ENCODE measurements around the gene CASKIN1.
"Not testable (repeated sequence)": the region's sequence is repeated elsewhere in the genome, so short reads cannot be mapped to it uniquely, and the experiment has no call there.

Gene CASKIN1

DNA sequence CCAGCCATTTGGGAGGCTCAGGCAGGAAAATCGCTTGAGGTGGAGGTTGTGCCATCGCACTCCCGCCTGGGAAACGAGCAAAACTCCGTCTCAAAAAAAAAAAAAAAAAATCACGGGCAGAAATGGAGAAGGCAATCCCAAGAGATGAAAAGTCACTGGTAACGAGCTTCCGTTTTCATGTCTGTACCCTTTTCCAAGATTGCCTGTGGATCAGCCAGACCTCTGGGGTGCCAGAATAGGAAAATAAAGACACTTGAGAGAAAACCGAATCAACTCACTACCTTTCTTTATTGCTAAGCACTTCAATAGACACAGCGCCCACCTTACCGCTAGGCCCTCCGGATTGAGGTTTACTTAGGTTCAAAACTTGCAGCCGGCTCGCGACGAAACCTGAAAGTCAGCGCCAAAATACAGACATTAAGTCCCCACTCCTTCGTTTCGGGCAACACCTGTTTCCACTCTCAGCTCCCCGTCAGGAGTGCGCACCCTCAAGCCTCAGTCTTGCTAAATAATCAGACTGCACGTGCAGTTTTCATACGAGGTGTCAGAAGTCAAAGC is 41.8 kb downstream of the CASKIN1 start:
- DNase-seq = no peak

DNA sequence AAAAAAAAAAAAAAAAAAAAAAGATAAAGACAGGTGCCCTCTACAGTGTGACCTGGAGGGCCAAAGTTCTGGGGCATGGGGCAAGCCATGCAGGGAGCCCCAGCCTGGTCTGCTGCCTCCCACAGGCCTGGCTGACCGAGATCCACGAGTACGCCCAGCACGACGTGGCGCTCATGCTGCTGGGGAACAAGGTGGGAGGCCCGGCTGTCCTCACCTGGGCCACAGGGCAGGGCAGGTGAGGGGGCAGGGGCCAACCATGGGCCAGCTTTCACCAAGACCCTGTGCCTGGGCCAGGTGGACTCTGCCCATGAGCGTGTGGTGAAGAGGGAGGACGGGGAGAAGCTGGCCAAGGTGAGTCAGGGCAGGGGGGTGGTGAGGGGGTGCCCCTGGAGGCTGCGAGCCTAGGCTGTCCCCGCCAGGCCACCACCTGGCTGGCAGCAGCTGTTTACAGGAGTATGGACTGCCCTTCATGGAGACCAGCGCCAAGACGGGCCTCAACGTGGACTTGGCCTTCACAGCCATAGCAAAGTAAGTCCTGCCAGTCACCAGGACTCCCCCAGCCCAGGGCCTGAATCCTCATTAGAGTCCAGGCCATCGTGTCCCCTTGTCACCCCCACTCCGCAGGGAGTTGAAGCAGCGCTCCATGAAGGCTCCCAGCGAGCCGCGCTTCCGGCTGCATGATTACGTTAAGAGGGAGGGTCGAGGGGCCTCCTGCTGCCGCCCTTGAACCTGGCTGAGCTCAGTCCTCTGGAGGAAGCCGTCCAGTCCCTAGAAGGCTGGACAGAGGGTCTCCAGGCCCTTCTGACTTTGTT is 43.5 kb downstream of the CASKIN1 start:
- DNase-seq = no peak

DNA sequence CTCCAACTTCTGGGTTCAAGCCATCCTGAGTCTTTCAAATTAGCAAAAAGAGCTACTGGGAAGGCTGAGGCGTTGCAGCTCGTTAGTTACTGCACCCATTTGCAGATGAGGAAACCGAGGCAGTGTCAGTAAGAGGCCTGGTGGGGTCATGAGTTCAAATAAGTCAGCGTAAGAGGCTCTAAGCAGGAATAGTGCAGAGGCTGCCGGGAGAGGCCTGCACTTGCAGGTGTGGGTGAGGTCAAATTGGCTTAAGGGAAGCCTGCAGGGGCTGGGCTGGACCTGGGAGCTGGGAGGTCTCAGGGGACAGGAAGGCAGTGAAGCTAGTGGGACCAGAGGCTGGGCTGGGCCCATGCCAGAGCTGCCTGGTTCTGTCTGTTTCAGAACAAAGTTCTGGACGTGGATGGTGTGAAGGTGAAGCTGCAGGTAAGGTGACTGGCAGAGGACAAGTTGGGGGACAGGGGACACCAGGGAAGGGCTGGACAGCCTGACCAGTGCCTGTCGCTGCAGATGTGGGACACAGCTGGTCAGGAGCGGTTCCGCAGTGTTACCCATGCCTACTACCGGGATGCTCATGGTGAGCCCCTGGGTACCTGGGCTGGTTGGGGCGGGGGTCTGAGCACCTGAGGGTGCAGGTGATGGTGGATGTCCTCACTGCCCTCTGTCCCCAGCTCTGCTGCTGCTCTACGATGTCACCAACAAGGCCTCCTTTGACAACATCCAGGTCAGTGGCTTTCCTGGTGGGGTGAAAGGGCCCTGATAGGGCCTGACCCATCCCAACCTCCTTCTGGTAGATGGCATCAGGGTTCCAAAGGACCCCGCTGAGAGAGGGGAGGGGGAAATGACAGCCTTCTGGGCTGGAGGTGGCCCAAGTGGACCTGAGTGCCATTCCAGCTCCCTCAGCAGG is 45.0 kb downstream of the CASKIN1 start:
- no peak for DNase-seq

DNA sequence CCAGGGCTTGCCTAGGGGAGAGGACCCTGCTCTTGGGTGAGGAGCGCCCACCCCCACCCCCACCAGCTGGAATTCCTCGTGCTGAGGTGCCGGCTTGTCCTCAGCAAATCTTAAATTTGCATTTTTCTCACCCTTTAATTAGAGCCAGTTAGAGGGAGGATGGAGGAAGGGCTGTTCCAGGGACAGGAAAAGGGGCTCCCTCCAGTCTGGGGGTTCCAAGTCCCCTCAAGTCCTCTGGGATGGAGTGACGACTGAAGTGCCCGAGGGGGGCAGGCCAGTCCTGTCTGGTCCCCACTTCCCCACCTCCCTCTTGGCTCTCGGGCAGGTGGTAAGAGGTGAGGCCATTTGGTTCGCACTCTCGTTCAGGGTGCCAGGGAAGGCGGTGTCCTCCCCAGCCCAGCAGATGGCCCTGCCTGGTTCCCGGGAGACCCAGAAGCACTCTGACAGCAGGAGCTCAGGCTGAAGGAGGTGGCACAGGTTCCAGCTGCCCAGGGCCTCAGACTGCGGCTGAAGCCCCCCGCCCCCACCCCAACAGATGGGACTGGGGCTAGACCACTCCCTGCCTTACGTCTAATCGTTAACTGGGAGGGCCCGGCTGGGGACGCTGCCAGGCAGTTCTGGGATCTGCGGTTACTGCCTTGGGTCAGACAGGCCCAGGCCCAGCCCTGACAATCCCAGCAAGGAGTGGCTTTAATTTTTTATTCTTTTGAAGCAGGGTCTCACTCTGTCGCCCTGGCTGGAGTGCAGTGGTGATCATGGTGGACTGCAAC is 45.8 kb downstream of the CASKIN1 start:
- DNase-seq = no peak

DNA sequence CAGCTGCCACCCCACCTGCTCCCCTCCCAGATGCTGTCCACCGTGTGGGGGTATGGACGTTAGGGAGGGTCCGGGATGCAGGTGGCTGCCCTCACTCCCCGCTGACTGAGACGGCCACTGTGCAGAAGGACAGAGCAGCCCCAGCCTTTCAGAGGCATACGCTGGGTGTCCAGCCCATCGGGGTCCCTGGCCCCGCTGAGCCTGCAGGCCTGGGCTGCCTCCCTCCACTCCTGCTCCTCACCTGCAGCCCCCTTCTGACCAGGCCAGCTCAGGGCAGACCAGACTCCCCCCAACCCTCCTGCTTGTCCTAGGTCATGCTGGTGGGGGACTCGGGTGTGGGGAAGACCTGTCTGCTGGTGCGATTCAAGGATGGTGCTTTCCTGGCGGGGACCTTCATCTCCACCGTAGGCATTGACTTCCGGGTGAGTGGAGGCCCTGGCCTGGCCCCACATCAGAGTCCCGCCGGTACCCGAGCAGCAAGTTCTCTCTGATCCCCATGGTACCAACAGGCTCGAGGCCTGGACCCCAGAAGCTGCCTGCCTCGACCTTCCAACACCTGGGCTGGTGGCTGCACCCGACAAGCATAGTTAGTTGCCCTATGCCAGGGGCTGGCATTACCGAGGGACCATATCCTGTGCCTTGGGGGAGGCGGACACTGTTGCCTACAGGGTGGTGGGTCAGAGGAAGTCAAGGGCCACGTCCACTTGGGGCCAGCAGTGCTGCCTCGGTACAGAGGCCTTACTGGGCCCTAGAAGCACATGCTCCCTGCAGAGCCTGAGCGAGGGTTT is 46.6 kb downstream of the CASKIN1 start:
- DNase-seq = no peak

DNA sequence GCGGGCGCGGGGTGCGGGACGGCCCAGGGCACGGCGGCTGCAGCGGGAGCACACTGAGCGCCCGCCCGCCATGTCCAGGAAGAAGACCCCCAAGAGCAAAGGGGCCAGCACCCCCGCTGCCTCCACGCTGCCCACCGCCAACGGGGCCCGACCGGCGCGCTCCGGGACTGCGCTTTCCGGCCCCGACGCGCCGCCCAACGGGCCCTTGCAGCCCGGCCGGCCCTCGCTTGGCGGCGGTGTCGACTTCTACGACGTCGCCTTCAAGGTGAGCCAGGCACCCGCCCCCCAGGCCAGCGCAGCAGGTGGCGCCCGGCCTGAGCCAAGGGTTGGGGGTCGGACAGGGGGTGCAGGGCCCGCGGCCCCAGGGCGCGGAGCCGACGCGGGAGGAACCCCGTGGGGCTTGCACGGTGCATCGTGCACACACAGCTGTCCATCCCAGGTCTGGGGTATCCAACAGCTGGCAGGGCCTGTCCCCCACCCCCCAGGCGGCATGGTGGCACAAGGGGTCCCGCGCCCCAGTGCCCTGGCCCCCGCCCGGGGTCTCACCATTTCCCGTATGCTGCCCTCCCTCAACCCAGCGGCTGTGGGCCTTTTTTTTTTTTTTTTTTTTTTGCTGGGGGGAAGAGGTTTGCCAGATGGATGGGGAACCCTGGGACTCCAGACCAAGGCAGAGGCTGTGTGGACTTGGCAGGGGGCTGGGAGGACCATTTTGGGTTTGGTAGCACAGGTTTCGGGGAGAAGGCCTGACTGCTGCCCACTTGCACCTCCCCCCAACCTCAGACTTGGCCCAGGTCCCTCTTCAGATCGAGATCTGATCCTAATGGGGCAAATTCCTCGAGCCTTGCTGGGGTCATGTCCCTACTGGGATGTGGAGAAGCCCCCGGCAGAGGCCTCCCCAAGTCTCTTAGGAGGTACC is 47.4 kb downstream of the CASKIN1 start:
- no peak for DNase-seq

DNA sequence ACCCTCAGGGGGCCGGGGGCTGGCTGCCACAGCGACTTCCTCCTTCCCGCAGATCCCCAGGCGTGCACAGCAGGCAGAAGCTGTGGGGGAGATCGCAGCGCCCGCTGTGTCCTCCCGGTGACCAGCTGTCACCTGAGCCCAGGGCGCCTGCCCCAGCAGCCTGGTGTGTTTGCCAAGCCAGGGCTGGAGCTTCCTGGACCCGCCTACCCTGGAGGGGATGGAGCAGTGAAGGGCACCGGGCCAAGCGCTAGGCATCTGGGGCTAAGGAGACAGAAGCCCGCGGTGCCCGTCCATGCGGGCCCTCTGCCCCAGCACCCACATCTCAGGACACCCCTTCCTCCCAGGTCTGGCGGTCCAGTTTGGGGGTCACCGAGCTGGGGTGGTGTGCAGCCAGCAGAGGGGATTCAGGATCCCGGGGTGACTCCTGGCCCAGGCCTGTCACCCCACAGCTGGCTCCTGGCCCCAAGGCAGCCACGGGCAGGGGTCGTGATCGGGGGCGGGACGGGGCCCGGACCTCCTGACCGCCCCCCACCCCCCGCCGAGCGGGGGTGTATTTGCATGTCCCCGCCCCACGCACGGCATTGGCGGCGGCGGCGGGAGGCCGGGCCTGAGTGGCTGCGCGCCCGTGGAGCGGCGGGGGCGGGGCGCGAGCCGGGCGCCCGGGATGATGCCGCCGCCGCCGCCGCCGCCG is 48.3 kb downstream of the CASKIN1 start, which contains the start of gene RAB26:
Gene RAB26 (plus strand): TSS at position 645 of the 691 bp plus-strand sequence. CDS start 159 bp downstream, outside the sequence.
- no peak for DNase-seq

DNA sequence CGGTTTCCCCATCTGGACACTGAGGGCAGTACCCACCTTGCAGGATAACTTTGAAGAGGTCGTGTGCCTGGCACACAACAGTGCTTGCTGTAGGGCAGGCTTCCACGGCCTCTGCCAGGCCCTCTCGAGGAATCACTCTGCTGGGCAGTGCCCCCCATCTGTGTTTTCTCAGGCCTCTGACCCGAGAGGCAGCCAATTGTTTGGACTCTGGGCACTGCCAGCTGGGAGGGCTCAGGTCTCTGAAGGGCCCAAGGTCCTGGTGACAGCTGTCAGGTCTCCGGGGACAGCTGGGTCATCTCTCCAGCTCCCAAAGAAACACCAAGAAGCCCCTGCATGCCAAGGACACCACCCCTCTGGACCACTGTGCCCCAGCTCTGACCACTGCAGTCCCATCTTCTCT is 49.0 kb downstream of the CASKIN1 start:
- no peak for DNase-seq

DNA sequence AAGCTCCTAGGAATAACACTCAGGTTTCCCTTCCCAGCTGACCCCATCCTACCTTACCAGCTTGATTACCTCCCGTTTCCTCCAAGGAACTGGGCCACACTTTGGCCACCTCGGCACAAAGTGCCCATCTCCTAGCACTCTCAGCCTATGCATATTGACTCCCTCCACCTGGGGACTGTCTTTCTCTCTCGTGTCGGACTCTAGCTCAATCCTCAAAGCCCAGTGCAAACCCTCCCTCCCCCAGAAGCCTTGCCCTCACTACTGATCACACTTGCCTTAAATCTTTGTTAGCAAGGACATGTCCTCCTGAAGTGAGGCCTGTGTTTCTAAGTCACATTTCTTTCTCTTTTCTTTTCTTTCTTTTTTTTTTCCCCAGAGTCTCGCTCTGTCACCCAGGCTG is 50.6 kb downstream of the CASKIN1 start:
- no peak for DNase-seq

DNA sequence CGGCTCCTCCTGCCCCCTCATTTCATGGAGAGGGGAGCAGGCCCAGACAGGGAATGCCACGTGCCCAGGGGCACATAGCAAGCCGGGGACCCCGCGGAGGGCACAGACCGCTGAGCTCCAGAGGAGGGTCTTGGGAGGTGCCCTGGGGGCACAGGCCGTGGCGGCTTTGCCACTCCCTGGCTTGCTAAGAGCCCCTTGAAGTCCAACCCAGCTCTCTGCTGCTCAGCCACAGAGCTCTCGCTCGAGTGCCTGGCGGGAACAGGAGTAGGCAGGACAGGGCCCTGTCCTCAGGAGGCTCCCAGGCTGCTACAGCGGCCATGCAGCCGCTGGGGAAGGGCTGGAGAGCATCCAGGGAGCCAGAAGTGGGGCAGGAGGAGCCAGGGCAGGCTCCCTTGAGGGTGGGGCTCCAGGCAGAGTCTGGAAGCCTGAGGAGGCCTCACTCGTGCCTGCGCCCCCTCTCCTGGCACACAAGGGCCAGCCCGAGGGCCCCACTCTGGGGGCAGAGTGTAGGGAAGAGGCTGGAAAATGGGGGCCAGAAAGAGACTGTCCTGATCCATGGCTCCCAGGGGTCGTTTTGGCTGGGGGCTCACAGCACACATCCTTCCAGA is 52.4 kb downstream of the CASKIN1 start:
- DNase-seq = no peak

DNA sequence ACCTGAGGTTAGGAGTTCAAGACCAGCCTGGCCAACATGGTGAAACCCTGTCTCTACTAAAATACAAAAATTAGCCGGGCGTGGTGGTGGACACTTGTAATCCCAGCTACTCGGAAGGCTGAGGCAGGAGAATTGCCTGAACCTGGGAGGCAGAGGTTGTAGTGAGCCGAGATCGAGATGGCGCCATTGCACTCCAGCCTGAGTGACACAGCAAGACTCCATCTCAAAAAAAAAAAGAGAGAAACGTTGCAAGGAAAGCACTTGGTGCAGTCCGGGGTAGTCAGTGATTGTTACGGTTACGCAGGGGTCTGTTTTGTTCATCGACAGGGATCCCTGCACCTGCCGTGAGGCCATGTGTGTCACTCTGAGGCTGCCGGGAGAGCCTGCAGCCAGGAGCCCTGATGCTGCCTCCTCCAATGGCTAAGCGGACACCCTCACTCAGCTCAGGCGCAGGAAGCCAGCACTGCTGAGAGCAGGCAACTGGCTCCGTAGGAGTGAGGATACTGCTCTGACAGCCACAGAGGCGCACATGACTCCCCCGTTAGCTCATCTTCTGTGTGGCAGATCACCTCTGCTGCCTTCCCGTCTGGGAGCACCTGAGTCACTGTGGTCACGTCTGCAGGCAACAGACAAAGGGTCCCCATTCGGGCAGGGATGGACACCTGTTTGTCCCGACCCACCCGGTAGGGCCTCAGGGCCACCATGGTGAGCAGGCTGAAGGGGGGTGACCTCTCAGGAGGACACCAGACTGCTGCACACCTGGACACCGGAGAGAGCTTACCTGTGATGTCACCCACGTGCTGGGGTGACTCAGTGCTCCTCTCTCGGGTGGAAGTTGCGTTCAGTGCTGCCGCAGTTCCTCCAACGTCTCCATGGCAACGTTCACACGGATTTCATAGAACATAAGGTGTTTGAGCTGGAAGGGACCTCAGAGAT is 53.2 kb downstream of the CASKIN1 start:
- DNase-seq = no peak

DNA sequence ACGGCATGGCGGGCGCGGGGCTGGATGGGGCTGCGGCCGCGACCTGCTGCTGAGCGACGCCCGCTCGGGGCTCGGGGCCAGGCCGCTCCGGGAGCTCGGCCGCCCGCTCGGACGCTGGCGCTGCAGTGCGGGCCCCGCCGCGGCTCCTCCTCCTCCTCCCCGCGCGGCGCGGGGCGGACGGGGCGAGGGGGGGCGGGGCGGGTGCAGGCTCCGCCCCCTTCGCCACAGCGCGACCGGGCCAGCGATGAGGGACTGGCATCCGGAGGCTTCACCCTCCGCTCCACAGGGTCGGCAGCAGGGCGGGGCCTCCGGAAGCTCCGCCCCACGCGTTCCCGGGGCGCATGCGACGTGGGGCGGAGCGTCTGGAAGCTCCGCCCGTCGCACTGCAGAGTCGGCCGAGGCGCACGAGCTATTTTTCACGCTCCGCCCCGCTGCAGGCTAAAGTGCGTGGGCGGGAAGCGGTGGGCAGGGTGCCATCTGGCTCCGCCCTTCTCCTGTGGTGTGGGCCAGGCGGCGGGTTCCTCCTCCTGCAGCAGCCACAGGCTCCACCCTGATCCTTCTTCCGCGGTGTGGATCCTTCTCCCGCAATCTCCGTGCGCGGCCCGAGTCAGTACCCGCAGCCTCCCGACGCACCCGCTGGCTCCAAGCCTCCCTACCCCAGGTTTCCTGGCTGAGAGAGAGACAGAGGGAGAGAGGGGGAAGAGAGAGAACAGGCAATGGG is 60.5 kb downstream of the CASKIN1 start, which contains the start of gene PKD1:
Gene PKD1 (minus strand): TSS at position 129 of the 721 bp plus-strand sequence. CDS start 209 bp downstream, outside the sequence.
- DNase-seq = peak; percentile 80

DNA sequence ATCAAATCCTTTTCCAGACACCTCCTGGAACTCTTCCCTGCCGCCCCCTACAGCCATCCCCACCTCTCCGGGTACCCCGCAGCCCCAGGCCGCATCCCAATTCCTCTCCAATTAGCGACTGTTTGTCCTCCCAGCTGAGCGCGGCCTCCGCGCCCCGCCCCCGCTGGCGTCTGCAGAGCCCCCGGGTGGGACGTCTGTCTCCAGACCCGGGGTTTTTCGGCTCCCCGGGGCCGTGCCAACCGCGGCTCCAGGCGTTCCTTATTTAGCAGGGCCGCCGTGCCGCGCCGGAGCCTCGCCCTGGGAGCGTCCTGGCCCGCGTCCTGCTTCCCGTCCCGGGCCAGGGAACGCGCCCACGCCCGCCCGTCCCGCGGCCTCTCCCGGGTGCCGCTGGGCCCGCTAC is 61.3 kb downstream of the CASKIN1 start:
- DNase-seq = not testable (repeated sequence)

DNA sequence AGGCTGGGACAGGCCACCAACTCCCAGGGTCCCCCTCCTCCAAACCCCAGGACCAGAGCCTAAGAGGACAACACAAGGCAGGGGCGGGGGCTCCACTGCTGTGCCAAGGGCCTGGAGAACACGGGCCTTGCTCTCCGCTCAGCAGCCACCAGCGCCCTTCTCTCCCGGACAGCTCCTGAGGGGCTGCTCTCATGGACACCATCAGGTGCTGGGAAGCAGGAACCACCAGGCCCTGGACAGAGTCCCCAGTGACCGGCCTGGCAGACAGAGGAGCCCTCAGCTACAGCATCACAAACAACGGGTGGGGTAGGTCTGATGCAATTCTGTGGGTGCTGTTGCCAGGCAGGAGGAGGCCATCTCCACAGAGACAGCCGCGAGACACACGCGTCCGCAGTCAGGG is 62.6 kb downstream of the CASKIN1 start:
- not testable (repeated sequence) for DNase-seq

DNA sequence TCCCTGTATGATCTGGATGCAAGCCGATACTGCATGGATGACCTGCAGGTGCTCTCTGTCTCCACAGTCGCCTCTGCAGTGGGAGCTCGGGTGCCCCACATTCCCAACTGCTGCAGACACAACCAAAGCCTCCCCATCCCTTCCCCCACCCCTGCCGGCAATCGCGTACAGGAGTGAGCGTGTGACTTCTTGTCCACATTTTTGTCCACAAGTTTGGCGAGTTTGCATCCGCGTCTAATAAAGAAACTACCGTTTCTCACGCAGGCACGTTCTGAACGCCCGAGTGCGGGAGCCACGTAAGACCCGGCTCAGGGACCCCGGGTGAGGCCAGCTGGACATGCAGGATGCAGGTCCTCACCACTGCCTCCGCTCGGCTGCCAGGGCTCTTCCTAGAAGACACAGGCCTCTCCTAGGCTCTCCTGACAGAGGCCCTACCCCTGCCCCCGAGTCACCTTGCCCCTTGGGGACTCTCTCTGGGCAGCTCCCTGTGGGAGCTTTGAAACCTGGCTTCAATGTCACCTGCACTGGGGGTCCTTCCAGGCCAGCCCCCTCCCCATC is 66.4 kb downstream of the CASKIN1 start:
- not testable (repeated sequence) for DNase-seq

DNA sequence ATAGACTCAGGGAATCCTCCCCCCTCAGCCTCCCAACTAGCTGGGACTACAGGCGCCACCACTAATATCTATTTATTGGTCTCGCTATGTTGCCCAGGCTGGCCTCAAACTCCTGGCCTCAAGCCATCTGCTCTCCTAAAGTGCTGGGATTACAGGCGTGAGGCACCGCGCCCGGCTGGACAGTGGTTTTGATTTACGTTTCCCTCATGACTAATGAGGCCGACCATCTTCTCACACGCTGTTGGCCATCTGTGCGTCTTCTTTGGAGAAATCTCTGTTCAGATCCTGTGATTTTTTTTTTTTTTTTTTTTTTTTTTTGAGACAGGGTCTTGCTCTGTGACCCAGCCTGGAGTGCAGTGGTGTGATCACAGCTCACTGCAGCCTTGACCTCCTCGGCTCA is 67.2 kb downstream of the CASKIN1 start:
- not testable (repeated sequence) for DNase-seq

DNA sequence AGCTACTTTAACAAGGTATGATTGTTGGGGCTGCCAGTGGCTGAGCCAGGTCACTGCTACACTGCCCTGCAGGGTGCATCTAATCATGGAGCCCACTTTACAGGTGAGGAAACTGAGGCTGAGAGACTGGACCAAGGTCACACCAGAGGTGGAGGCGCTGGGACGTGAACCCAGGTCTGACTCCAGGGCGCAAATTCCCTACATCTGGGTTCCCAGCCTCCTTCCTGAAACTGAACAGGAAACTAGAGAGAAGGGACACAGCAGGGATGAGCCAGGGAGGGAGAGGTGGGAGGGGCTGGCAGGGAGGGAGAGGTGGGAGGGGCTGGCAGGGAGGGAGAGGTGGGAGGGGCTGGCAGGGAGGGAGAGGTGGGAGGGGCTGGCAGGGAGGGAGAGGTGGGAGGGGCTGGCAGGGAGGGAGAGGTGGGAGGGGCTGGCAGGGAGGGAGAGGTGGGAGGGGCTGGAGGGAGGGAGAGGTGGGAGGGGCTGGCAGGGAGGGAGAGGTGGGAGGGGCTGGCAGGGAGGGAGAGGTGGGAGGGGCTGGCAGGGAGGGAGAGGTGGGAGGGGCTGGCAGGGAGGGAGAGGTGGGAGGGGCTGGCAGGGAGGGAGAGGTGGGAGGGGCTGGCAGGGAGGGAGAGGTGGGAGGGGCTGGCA is 68.7 kb downstream of the CASKIN1 start:
- DNase-seq = not testable (repeated sequence)

All from GF-D8 (cell line).